GM12878 (cell line): ENCODE measurements around the gene CSTF2T. TPM values are rescaled to one million over a fixed set of nuclear protein-coding genes. Genes with fewer than 3 reads are reported as not detected.

Experiments used
- ATAC-seq: fragments of 200-7000 bp; cut with Tn5 transposase; 3 replicates; pipeline ENCODE4 v1.9.1; 2020; ENCODE audit warnings: mild to moderate bottlenecking, moderate library complexity
- BruUV-seq: library from RNA; stranded (reverse); fragments of 400-500 nt; replicated peaks from 2 replicates; lab custom pipeline; 2021; lab: Mats Ljungman, UMichigan
- CTCF ChIA-PET: fragments of 300-600 bp; sonication (Branson Sonifier 250); formaldehyde crosslinking; extraction: SDS; loops from one replicate; lab custom pipeline; 2021; ENCODE audit warnings: inconsistent platforms; lab: Yijun Ruan, JAX
- POLR2A ChIA-PET: fragments of 350-600 bp; formaldehyde crosslinking; extraction: SDS; loops from one replicate; lab custom pipeline; 2021; ENCODE audit warnings: inconsistent platforms; lab: Charles Lee
- RAD21 ChIA-PET: fragments of 300-600 bp; sonication (Branson Sonifier 250); formaldehyde crosslinking; loops from one replicate; lab custom pipeline; 2023; ENCODE audit warnings: antibody characterized with exemption; ENCODE audit not compliant: unreplicated experiment; lab: Charles Lee
- SMC1A ChIA-PET: fragments of 300-600 bp; sonication (Branson Sonifier 250); formaldehyde crosslinking; loops from one replicate; lab custom pipeline; 2023; ENCODE audit not compliant: unreplicated experiment, uncharacterized antibody; lab: Charles Lee
- DNase-seq: peaks from one replicate; pipeline ENCODE4 v3.0.0-alpha.2; 2011; ENCODE audit warnings: low read depth, low spot score
- FAIRE-seq: peaks from 3 replicates; lab custom pipeline; 2011; peaks lifted over from hg19 to GRCh38; lab: Jason Lieb, UNC
- H2AFZ ChIP-seq: 2 replicates; pipeline ENCODE4 v1.6.0; 2011; ENCODE audit warnings: low read depth, low read length, control low read depth; ENCODE audit not compliant: control insufficient read depth
- H3K27ac ChIP-seq: 2 replicates; pipeline ENCODE4 v1.5.1; 2011; ENCODE audit warnings: control low read depth; ENCODE audit not compliant: control insufficient read depth, insufficient read depth
- H3K27me3 ChIP-seq, 2 experiments: replicated peaks in 1 of 2; 2 replicates each; pipeline versions ENCODE4 v1.6.0 to v1.6.1; 2011; ENCODE audit warnings: low read length in 1 of 2; ENCODE audit not compliant: control insufficient read depth in 2 of 2, insufficient read depth in 2 of 2
- H3K36me3 ChIP-seq, 2 experiments: 2 replicates each; pipeline ENCODE4 v1.5.1; 2011; ENCODE audit warnings: low read length in 1 of 2; ENCODE audit not compliant: control insufficient read depth in 2 of 2, insufficient read depth in 2 of 2
- H3K4me1 ChIP-seq: 2 replicates; pipeline ENCODE4 v1.6.1; 2011; ENCODE audit warnings: mild to moderate bottlenecking, low read length, moderate library complexity, mixed read lengths; ENCODE audit not compliant: control insufficient read depth, insufficient read depth
- H3K4me2 ChIP-seq: 2 replicates; pipeline ENCODE4 v1.6.0; 2011; ENCODE audit warnings: control low read depth; ENCODE audit not compliant: control insufficient read depth, insufficient read depth
- H3K4me3 ChIP-seq: fragments of 200-600 bp; sonication (generic); 2 replicates; pipeline ENCODE4 v1.5.1; 2016
- H3K79me2 ChIP-seq: 2 replicates; pipeline ENCODE4 v1.6.0; 2011; ENCODE audit warnings: low read length; ENCODE audit not compliant: control insufficient read depth, insufficient read depth
- H3K9ac ChIP-seq: 2 replicates; pipeline ENCODE4 v1.8.0; 2011; ENCODE audit warnings: low read length, control low read depth, mixed read lengths; ENCODE audit not compliant: control insufficient read depth, insufficient read depth
- H3K9me3 ChIP-seq: replicated peaks from 3 replicates; pipeline ENCODE4 v1.5.1; 2011; ENCODE audit warnings: mild to moderate bottlenecking, low read length; ENCODE audit not compliant: control insufficient read depth, insufficient read depth
- H4K20me1 ChIP-seq: 2 replicates; pipeline ENCODE4 v1.6.0; 2011; ENCODE audit not compliant: control insufficient read depth, insufficient read depth
- CHD4 ChIP-seq: fragments of 200-600 bp; sonication (generic); IDR thresholded peaks from 2 replicates; pipeline ENCODE4 v1.6.1; 2016; ENCODE audit warnings: mild to moderate bottlenecking
- PAX8 ChIP-seq: fragments of 450-650 bp; IDR thresholded peaks from 2 replicates; pipeline ENCODE4 v1.6.1; 2017; ENCODE audit warnings: mild to moderate bottlenecking, moderate library complexity
- RCOR1 ChIP-seq: conservative IDR thresholded peaks from 2 replicates; pipeline ENCODE4 v1.6.1; 2012; ENCODE audit warnings: low read depth, low read length, improper control_type of control experiment
- RELA ChIP-seq: fragments of 450-650 bp; IDR thresholded peaks from 2 replicates; pipeline ENCODE4 v1.8.0; 2014; ENCODE audit warnings: borderline replicate concordance; ENCODE audit not compliant: partially characterized antibody
- SRF ChIP-seq, 2 experiments: IDR thresholded peaks; 2 replicates each; pipeline ENCODE4 v1.6.1; 2011; ENCODE audit warnings: low read depth in 2 of 2, low read length in 2 of 2, mild to moderate bottlenecking in 1 of 2, moderate library complexity in 1 of 2
- ZBTB33 ChIP-seq: fragments of 450-650 bp; IDR thresholded peaks from 2 replicates; pipeline ENCODE4 v1.6.1; 2017; ENCODE audit warnings: mild to moderate bottlenecking
- ZNF24 ChIP-seq: fragments of 450-650 bp; IDR thresholded peaks from 2 replicates; pipeline ENCODE4 v1.6.1; 2017; ENCODE audit warnings: antibody characterized with exemption, mild to moderate bottlenecking
- WGBS: methylation state at CpG from one replicate; pipeline ENCODE4 v1.1.6; 2016; ENCODE audit warnings: low lambda C conversion rate; ENCODE audit not compliant: insufficient replicate concordance, insufficient coverage; ENCODE audit errors: missing lambda C conversion rate; 5-methylcytosine and 5-hydroxymethylcytosine counted together
- in situ Hi-C: fragments of 300-500 bp; cut with MboI; formaldehyde crosslinking; loops from 9 replicates; pipeline ENCODE4 v1.14.3; 2018; ENCODE audit warnings: mixed read lengths
- intact Hi-C: fragments of 100-400 bp; cut with micrococcal nuclease; formaldehyde crosslinking; loops from one replicate; pipeline ENCODE4 v1.14.2; 2022; ENCODE audit not compliant: unreplicated experiment
- polyA plus RNA-seq, 11 experiments: library from polyadenylated mRNA; depleted of rRNA in 4 of 11; unstranded in 6 of 11; stranded (reverse) in 5 of 11; fragments of >200 nt; fragmentation: Nextera tagmentation in 4 of 11; fragmentation: Illumina TruSeq in 1 of 11; extraction: Ambion mirVana in 4 of 11; extraction: Trizol in 1 of 11; gene quantifications; 1 replicate in 1 of 11; 2 replicates in 10 of 11; pipeline versions ENCODE4 v1.2.1 to v1.2.3, GENCODE V29; 2011 to 2016; ENCODE audit warnings: inconsistent platforms in 2 of 11, missing spikeins in 2 of 11, low read depth in 1 of 11
- total RNA-seq, 4 experiments: library from RNA; depleted of rRNA in 3 of 4; stranded (reverse); fragments of >200 nt in 3 of 4; fragmentation: Illumina TruSeq in 1 of 4; extraction: Trizol in 1 of 4; gene quantifications; 2 replicates each; pipeline versions ENCODE4 v1.2.1 to v1.2.3, GENCODE V29; 2013 to 2021

CSTF2T gene
- total and polyA plus RNA-seq, 10 of the 15 experiments (the other 5 are each of a cell fraction or from before 2014, with no cell fraction given) = 6.8 to 23.8 (median 14.3) TPM

GRCh38 chr10:51663086-51663485 lies 36.3 kb downstream of the CSTF2T start:
- Histone ChIP-seq H3K4me3 (no peak overlapping the region), H4K20me1 (no peaks in the 10 kb centered on the region), H2AFZ (no peak overlapping the region), H3K36me3 (no peaks in the 10 kb centered on the region), H3K79me2 (no peaks in the 10 kb centered on the region), H3K9me3 (no peaks in the 10 kb centered on the region), H3K4me2 (no peak overlapping the region), H3K27ac (no peak overlapping the region), H3K9ac (no peak overlapping the region), H3K4me1 (no peaks in the 10 kb centered on the region), H3K27me3 (no peaks in the 10 kb centered on the region)
- in situ Hi-C loops (no loop called here), intact Hi-C loops (no loop called here)
- 2% methylated on average over 3 of the region's 3 CpGs for WGBS
- CTCF ChIA-PET = no interaction called here
- SMC1A ChIA-PET = interaction anchor here (1.9 kb wide), 1 partner anchor 16 kb away, joined by 6 read pairs; no protein-coding TSS in a partner anchor
- FAIRE-seq = no peak
- POLR2A ChIA-PET = interaction anchor here (0.6 kb wide), 1 partner anchor 25 kb away, joined by 4 read pairs; no protein-coding TSS in a partner anchor
- no peak for ATAC-seq
- BruUV-seq = no TSS peak
- no peak for DNase-seq
- TF ChIP-seq ZNF24 (no peak), CHD4 (no peak), RCOR1 (no peak), RELA (no peak)
- RAD21 ChIA-PET = interaction anchor here (0.6 kb wide), 1 partner anchor 20 kb away, joined by 3 read pairs; no protein-coding TSS in a partner anchor

GRCh38 chr10:51659344-51659743 lies 40.1 kb downstream of the CSTF2T start:
- BruUV-seq = no TSS peak
- DNase-seq (no peak), FAIRE-seq (no peak), ATAC-seq (no peak)
- peaks cover 0 to 2% of the 10 kb centered on the region in 2 experiments; a peak in 1 of 4 replicates for H3K27me3 ChIP-seq
- no peaks in the 10 kb centered on the region for H3K9me3 ChIP-seq
- no peaks in the 10 kb centered on the region for H4K20me1 ChIP-seq
- intact Hi-C loops = no loop called here
- H3K4me2 ChIP-seq = no peak overlapping the region
- ChIA-PET POLR2A (no interaction called here), CTCF (no interaction called here), SMC1A (interaction anchor here (1.0 kb wide), 1 partner anchor 8 kb away, joined by 3 read pairs; no protein-coding TSS in a partner anchor), RAD21 (no interaction called here)
- no peaks in the 10 kb centered on the region for H3K4me1 ChIP-seq
- WGBS = 0% methylated on average over 1 of the region's 1 CpG
- no peak overlapping the region for H2AFZ ChIP-seq
- in situ Hi-C loops = no loop called here
- H3K79me2 ChIP-seq = no peaks in the 10 kb centered on the region
- H3K36me3 ChIP-seq = no peaks in the 10 kb centered on the region
- H3K4me3 ChIP-seq = no peak overlapping the region
- TF ChIP-seq ZBTB33 (no peak), PAX8 (no peak), SRF (IDR thresholded peaks at IDR 0.05; ENCODE audit: low read depth in 2 of 2, low read length in 2 of 2) (no peak)
- no peak overlapping the region for H3K27ac ChIP-seq
- H3K9ac ChIP-seq = no peak overlapping the region
